GM12864 (cell line): Measurements from ENCODE around the gene OSBPL9.
"Not testable (repeated sequence)": the region's sequence is repeated elsewhere in the genome, so short reads cannot be mapped to it uniquely, and the experiment has no call there.

ENCODE experiments used
- DNase-seq: peaks from one replicate; pipeline ENCODE4 v3.0.0-alpha.2; 2011; ENCODE audit warnings: low read depth
- H3K4me3 ChIP-seq: 2 replicates; pipeline ENCODE4 v1.5.1; 2011; ENCODE audit warnings: mild to moderate bottlenecking, low read depth, low read length, control low read depth
- TF ChIP-seq, protein P1 (sequence below): IDR thresholded peaks from 2 replicates; pipeline ENCODE4 v1.5.1; 2011; ENCODE audit warnings: low read depth, mild to moderate bottlenecking, moderate library complexity, low read length, control low read depth, inconsistent platforms; ENCODE audit errors: missing control alignments

OSBPL9 gene

DNA sequence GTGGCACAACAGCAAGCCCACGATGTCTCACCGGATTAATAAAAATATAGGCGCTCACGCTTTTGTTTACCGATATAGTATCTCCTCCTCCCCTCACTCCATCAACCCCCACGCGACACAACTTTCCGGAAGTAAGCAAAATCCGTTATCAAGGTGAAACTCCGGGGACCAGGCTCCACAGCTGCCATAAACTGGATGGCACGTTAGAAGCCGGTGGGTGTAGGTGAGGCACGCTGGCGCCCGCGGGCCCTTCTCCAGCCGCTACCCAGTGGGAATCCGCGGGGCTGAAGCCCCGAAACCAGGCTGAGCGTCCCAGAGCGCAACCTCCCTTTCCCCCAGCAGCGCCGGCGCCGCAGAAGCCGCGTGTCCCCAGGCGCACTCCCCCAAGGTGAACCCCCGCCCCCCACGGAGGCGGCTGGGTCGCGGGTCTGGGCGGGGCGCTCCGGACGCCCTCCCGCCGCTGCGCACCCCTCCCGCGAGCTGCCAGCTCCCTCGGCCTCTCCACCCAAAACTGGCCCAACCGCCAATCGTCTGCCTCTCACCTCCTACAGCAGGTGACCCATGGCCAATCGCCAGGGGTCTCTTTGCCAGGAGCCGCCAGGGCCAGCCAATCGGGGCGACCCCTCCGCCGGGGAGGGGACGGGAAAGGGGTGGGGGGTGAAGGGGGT lies 112.4 kb downstream of the OSBPL9 start:
- TF ChIP-seq, protein P1, sequence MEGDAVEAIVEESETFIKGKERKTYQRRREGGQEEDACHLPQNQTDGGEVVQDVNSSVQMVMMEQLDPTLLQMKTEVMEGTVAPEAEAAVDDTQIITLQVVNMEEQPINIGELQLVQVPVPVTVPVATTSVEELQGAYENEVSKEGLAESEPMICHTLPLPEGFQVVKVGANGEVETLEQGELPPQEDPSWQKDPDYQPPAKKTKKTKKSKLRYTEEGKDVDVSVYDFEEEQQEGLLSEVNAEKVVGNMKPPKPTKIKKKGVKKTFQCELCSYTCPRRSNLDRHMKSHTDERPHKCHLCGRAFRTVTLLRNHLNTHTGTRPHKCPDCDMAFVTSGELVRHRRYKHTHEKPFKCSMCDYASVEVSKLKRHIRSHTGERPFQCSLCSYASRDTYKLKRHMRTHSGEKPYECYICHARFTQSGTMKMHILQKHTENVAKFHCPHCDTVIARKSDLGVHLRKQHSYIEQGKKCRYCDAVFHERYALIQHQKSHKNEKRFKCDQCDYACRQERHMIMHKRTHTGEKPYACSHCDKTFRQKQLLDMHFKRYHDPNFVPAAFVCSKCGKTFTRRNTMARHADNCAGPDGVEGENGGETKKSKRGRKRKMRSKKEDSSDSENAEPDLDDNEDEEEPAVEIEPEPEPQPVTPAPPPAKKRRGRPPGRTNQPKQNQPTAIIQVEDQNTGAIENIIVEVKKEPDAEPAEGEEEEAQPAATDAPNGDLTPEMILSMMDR = no peak
- peak; percentile 96 for DNase-seq

GRCh38 chr1:51729824-51730301 lies 113.0 kb downstream of the OSBPL9 start:
- TF ChIP-seq, protein P1 = no peak
- peak overlapping the region; percentile 72 for H3K4me3 ChIP-seq
- DNase-seq = no peak

More for the DNA sequence above, 112.4 kb downstream of the OSBPL9 start:
- peak overlapping the region; percentile 72 for H3K4me3 ChIP-seq

- TF ChIP-seq, protein P1 = no peak
- no peak for DNase-seq
- H3K4me3 ChIP-seq = peak overlapping the region; percentile 14; the same call in 1 of the 2 replicates
Observed at GRCh38 chr1:51731998-51732397, 115.1 kb downstream of the OSBPL9 start.

DNA sequence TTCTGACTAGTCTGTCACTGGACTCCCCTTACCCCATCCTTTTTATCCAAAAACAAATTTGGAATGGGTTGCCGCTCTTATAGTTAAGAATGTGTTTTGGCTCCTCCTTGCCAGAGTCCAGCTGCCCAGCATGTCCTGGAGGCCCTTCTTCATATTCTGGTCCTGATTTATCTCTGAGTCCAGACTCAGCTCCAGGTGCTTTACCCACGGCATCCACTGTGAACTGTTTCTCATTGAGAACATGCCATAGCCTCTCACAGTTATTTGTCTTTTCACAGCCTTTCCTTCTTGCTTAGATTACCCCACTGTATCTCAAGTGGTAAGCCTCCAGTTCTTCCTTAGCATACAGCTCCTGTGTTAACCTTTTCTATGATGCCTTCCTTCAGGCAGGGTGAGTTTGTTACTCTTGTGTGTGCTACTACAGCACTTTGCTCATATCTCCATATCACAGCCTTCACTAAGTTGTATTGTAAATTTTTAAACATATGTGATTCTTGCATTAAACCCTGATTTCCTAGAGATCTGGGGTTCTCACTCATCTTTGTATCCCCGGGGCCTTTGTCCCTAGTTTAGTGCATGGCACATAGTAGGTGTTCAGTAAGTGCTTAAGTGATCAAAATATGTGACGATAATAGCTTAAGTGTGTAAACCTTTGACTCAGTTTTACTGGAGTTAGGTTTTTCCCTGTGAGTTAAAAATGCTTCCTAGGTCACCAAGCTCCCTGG lies 116.0 kb downstream of the OSBPL9 start:
- TF ChIP-seq, protein P1 = no peak
- DNase-seq = no peak
- no peak overlapping the region for H3K4me3 ChIP-seq

DNA sequence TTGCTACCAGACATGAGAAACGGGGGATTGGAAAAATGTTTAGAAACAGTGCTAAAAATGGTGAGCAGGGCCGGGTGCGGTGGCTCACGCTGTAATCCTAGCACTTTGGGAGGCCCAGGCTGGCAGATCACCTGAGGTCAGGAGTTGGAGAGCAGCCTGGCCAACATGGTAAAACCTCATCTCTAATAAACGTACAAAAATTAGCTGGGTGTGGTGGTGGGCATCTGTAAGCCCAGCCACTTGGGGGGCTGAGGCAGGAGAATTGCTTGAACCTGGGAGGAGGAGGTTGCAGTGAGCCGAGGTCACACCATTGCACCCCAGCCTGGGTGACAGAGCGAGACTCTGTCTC lies 116.5 kb downstream of the OSBPL9 start:
- not testable (repeated sequence) for H3K4me3 ChIP-seq, DNase-seq

DNA sequence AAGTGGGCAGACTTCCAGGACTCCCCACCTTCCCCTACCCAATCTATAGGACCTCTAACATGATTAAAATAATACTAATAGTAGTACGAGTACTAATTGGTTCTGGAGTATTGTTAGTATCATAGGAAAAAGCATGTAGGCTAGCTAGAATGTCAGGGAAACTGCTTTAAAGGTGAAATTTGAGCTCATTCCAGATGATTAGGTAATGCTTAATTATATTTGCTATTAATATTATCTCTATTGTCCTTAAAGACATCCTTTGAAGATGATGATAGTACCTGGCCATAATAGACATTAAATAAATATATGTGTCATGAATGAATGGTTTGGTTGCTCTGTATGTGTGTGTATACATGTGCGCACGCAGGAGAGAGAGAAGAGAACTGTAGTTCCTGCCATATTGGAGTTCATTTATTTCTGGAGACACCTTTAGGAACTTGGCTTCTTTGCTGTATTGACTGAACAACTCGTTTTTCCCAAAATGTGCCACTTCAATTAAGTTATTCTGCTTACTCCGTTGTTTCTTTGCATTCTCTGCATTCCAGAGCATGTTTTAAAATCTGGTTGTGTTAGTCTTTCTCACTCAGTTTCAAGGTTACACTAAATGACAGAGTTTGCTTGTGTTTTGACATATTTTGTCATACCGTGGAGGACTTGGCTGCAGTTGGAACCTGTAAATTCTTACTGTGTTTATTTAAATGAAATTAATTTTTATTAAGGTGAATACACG lies 117.1 kb downstream of the OSBPL9 start:
- DNase-seq = no peak
- TF ChIP-seq, protein P1 = no peak
- no peak overlapping the region for H3K4me3 ChIP-seq
